Measurements from ENCODE around the gene CFAP46. TPM values are rescaled to one million over a fixed set of nuclear protein-coding genes. Genes with fewer than 3 reads are reported as not detected.

The CFAP46 gene
- total and polyA plus RNA-seq, 10 of the 15 experiments (the other 5 are each of a cell fraction or from before 2014, with no cell fraction given), result 0.01 to 0.18 (median 0.03) TPM; not detected in 7

DNA sequence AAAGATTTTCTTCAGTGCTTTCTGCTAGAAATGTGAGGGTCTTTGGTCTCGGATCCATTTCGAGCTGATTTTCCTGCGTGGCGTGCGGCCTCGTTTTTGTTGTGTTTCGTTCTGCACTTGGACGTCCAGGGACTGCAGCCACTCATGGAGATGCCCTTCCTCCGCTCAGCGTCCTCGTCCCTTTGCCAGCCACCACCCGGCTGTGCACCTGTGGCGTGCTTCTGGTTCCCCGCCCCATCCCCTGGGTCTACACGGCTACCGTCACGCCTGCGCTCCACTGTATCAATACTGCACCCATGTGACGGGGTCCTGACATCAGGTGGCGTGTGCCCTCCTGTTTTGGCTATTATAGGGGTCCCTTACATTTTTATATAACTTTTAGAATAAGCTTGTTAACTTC lies 113.7 kb downstream of the CFAP46 start:
- intact Hi-C loops (cut with micrococcal nuclease; ENCODE audit: unreplicated experiment), result no loop called here
- H3K79me2 ChIP-seq (ENCODE audit: control insufficient read depth, insufficient read depth, low read length), result no peaks in the 10 kb centered on the region
- H3K4me2 ChIP-seq (ENCODE audit: control insufficient read depth, insufficient read depth), result no peak overlapping the region
- ChIA-PET SMC1A (ENCODE audit: uncharacterized antibody, unreplicated experiment) (no interaction called here), POLR2A (no interaction called here), CTCF (no interaction called here), RAD21 (ENCODE audit: unreplicated experiment) (no interaction called here)
- H3K36me3 ChIP-seq (ENCODE audit: control insufficient read depth in 2 of 2, insufficient read depth in 2 of 2, low read length in 1 of 2), result no peaks in the 10 kb centered on the region; a peak in 1 of 4 replicates
- DNase-seq (ENCODE audit: low read depth, low spot score) (no peak), ATAC-seq (no peak), FAIRE-seq (no peak)
- no TSS peak for BruUV-seq (replicated peaks)
- no peaks in the 10 kb centered on the region for H4K20me1 ChIP-seq (ENCODE audit: control insufficient read depth, insufficient read depth)
- peaks cover 4% of the 10 kb centered on the region; the same call in 2 of the 3 replicates for H3K9me3 ChIP-seq (replicated peaks; ENCODE audit: control insufficient read depth, insufficient read depth, low read length)
- H3K27ac ChIP-seq (ENCODE audit: control insufficient read depth, insufficient read depth), result no peak overlapping the region
- WGBS (ENCODE audit: insufficient coverage, insufficient replicate concordance, low lambda C conversion rate, missing lambda C conversion rate), result 64% methylated on average over 20 of the region's 20 CpGs
- in situ Hi-C loops (cut with MboI), result no loop called here
- H2AFZ ChIP-seq (ENCODE audit: control insufficient read depth, low read depth, low read length), result no peak overlapping the region
- H3K4me1 ChIP-seq (ENCODE audit: control insufficient read depth, insufficient read depth, low read length), result no peaks in the 10 kb centered on the region
- no peaks in the 10 kb centered on the region for H3K27me3 ChIP-seq (replicated peaks in 1 of 2; ENCODE audit: control insufficient read depth in 2 of 2, insufficient read depth in 2 of 2, low read length in 1 of 2)
- H3K4me3 ChIP-seq, result no peak overlapping the region
- H3K9ac ChIP-seq (ENCODE audit: control insufficient read depth, insufficient read depth, low read length), result no peak overlapping the region
- TF ChIP-seq MEF2A (IDR thresholded peaks at IDR 0.05; ENCODE audit: insufficient read depth, low read depth, low read length) (no peak), RBBP5 (conservative IDR thresholded peaks at IDR 0.05) (no peak), SPI1 (IDR thresholded peaks at IDR 0.05; ENCODE audit: borderline replicate concordance, insufficient read depth, low read depth, low read length) (no peak), BHLHE40 (IDR thresholded peaks at IDR 0.05; ENCODE audit: borderline replicate concordance in 1 of 2, low read depth in 2 of 2, low read length in 1 of 2) (no peak), ZNF207 (IDR thresholded peaks at IDR 0.05; ENCODE audit: borderline replicate concordance) (no peak), SMARCA5 (IDR thresholded peaks at IDR 0.05) (no peak), GATAD2B (conservative IDR thresholded peaks at IDR 0.05; ENCODE audit: low read depth) (no peak), SKIL (IDR thresholded peaks at IDR 0.05; ENCODE audit: low read depth, poor library complexity, severe bottlenecking) (no peak), IRF4 (IDR thresholded peaks at IDR 0.05; ENCODE audit: low read depth, low read length) (no peak), NRF1 (conservative IDR thresholded peaks at IDR 0.05; ENCODE audit: low read depth, low read length) (no peak), STAT1 (conservative IDR thresholded peaks at IDR 0.05) (no peak), MYC (IDR thresholded peaks at IDR 0.05; ENCODE audit: insufficient read depth, insufficient read length, insufficient replicate concordance, low read length, severe bottlenecking) (no peak)
- TF ChIP-seq, protein P1, sequence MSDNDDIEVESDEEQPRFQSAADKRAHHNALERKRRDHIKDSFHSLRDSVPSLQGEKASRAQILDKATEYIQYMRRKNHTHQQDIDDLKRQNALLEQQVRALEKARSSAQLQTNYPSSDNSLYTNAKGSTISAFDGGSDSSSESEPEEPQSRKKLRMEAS (IDR thresholded peaks at IDR 0.05; ENCODE audit: low read depth, low read length), result no peak
- TF ChIP-seq, protein P2, sequence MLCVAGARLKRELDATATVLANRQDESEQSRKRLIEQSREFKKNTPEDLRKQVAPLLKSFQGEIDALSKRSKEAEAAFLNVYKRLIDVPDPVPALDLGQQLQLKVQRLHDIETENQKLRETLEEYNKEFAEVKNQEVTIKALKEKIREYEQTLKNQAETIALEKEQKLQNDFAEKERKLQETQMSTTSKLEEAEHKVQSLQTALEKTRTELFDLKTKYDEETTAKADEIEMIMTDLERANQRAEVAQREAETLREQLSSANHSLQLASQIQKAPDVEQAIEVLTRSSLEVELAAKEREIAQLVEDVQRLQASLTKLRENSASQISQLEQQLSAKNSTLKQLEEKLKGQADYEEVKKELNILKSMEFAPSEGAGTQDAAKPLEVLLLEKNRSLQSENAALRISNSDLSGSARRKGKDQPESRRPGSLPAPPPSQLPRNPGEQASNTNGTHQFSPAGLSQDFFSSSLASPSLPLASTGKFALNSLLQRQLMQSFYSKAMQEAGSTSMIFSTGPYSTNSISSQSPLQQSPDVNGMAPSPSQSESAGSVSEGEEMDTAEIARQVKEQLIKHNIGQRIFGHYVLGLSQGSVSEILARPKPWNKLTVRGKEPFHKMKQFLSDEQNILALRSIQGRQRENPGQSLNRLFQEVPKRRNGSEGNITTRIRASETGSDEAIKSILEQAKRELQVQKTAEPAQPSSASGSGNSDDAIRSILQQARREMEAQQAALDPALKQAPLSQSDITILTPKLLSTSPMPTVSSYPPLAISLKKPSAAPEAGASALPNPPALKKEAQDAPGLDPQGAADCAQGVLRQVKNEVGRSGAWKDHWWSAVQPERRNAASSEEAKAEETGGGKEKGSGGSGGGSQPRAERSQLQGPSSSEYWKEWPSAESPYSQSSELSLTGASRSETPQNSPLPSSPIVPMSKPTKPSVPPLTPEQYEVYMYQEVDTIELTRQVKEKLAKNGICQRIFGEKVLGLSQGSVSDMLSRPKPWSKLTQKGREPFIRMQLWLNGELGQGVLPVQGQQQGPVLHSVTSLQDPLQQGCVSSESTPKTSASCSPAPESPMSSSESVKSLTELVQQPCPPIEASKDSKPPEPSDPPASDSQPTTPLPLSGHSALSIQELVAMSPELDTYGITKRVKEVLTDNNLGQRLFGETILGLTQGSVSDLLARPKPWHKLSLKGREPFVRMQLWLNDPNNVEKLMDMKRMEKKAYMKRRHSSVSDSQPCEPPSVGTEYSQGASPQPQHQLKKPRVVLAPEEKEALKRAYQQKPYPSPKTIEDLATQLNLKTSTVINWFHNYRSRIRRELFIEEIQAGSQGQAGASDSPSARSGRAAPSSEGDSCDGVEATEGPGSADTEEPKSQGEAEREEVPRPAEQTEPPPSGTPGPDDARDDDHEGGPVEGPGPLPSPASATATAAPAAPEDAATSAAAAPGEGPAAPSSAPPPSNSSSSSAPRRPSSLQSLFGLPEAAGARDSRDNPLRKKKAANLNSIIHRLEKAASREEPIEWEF (IDR thresholded peaks at IDR 0.05; ENCODE audit: insufficient replicate concordance, low read depth, low read length), result no peak
